Heart left ventricle (tissue), 13 donors: ENCODE measurements around the gene NDUFS5.

ENCODE experiments used
- POLR2A ChIP-seq, 2 donors: fragments of 450-650 bp; IDR thresholded peaks; one replicate each; pipeline ENCODE4 v1.6.1; 2017; ENCODE audit warnings: antibody characterized with exemption in 2 of 2, mild to moderate bottlenecking in 2 of 2, moderate library complexity in 2 of 2
- TF ChIP-seq, protein P1 (sequence below), 12 donors: fragments of 200-600 bp; sonication (generic) in 4 of 12; IDR thresholded peaks; one replicate each; pipeline versions ENCODE4 v1.5.0 to v1.8.0; 2018 to 2022; ENCODE audit warnings: antibody characterized with exemption in 12 of 12, mild to moderate bottlenecking in 5 of 12
- donor health status: ischemic (EF 13 %, LVEDD 7.1; RV severe dilation, severe dysfunction).
- donor health status: DM: no; HTN: yes; CAD: no.
- donor health status: DM: no; HTN: no; CAD: no.
- donor health status: ischemic (EF 25% LVEDD 6.9; RV normal size, moderate dysfunction).
- donor health status: ischemic (EF 25% LVEDD 5.7; RV mildly dilated, moderate dysfunction).
- donor health status: ischemic (EF 35%, LVEDD 5.7; RV mildly dilated, moderate dysfunction).
- donor health status: nonischemic (EF 11% LVEDD 7.7; RV severe dilation, severe dysfunction).
- donor health status: DM: yes; HTN: yes; CAD: no.
- donor health status: PGD.
- donor health status: ischemic (EF 29% LVEDD 5.4; RV normal size, mild dysfunction).
- donor health status: nonischemic (EF 23%, LVEDD 6.1; RV moderate dilation, normal function).

DNA sequence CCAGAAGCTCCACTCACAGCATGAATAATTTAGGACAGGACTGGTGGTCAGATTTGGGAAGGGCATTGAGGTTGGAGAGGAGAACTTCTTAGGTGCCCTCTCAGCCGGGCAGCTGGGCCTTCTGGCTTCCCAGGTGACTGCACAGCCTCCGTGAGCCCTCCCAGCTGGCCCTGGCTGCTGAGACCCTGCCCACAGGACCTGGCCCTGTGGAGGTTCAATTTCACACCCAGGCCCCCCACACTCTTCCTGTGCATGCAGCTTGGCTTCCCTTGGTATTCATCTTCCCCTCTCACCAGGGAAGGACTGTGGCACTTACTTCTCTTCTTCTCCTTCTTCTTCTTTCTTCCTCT lies 50.6 kb downstream of the NDUFS5 start:
- TF ChIP-seq, protein P1, sequence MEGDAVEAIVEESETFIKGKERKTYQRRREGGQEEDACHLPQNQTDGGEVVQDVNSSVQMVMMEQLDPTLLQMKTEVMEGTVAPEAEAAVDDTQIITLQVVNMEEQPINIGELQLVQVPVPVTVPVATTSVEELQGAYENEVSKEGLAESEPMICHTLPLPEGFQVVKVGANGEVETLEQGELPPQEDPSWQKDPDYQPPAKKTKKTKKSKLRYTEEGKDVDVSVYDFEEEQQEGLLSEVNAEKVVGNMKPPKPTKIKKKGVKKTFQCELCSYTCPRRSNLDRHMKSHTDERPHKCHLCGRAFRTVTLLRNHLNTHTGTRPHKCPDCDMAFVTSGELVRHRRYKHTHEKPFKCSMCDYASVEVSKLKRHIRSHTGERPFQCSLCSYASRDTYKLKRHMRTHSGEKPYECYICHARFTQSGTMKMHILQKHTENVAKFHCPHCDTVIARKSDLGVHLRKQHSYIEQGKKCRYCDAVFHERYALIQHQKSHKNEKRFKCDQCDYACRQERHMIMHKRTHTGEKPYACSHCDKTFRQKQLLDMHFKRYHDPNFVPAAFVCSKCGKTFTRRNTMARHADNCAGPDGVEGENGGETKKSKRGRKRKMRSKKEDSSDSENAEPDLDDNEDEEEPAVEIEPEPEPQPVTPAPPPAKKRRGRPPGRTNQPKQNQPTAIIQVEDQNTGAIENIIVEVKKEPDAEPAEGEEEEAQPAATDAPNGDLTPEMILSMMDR (IDR thresholded peaks at IDR 0.05): no peak
- no peak for TF ChIP-seq POLR2A (IDR thresholded peaks at IDR 0.05)
